ENCODE measurements around the gene DYNC2LI1.

Gene DYNC2LI1

DNA sequence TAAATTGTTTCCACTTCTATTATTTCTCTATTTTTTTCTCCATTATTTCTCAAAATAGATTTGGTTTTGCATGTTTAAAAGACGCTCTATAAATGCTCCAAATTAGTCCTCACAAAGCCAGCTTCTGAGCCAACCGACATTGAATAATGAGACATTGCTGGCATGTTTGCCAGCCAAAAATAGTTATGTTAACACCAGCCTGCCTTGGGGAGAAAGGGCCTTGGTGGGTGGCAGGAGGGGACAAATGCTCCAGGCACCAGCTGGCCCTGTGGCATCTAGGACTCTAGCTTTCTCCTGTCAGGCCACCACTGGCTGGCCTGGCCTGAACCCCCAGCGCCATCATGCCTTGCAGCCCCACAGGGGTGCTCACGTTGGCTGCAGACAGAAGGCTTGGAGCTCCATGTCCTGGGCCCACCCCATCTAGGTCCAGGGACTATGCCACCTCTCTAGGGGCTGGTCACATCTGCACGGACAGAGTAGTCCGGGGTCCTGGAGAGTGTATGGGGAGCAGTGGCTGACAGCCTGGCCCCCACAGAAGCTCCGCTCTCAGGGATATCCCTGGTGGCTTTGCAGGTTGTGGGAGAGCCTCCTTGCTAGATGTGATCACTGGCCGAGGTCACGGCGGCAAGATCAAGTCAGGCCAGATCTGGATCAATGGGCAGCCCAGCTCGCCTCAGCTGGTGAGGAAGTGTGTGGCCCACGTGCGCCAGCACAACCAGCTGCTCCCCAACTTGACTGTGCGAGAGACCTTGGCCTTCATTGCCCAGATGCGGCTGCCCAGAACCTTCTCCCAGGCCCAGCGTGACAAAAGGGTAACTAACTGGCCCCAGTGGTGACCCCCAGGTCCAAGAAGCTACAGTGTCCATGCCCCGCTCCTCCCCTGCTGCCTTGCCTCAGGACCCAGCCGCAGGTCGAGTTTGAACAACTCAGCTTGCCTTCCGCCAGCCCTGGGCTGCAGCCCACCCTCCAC is 77.5 kb downstream of the DYNC2LI1 start:
- no peak for DNase-seq

DNA sequence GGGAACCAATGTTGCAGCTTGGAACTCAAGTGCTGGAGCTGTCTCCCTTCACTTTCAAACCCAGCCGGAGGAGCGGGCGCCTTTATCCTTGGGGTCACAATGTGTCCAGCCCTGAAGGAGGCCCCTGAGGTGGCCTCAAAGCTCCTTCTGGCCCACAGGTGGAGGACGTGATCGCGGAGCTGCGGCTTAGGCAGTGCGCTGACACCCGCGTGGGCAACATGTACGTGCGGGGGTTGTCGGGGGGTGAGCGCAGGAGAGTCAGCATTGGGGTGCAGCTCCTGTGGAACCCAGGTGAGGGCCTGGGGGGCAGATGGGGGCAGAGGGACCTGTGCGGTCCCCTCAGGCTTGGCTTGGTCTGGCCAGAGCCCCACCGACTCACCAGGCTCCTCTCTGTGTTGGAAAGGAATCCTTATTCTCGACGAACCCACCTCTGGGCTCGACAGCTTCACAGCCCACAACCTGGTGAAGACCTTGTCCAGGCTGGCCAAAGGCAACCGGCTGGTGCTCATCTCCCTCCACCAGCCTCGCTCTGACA is 78.4 kb downstream of the DYNC2LI1 start:
- DNase-seq, result no peak

DNA sequence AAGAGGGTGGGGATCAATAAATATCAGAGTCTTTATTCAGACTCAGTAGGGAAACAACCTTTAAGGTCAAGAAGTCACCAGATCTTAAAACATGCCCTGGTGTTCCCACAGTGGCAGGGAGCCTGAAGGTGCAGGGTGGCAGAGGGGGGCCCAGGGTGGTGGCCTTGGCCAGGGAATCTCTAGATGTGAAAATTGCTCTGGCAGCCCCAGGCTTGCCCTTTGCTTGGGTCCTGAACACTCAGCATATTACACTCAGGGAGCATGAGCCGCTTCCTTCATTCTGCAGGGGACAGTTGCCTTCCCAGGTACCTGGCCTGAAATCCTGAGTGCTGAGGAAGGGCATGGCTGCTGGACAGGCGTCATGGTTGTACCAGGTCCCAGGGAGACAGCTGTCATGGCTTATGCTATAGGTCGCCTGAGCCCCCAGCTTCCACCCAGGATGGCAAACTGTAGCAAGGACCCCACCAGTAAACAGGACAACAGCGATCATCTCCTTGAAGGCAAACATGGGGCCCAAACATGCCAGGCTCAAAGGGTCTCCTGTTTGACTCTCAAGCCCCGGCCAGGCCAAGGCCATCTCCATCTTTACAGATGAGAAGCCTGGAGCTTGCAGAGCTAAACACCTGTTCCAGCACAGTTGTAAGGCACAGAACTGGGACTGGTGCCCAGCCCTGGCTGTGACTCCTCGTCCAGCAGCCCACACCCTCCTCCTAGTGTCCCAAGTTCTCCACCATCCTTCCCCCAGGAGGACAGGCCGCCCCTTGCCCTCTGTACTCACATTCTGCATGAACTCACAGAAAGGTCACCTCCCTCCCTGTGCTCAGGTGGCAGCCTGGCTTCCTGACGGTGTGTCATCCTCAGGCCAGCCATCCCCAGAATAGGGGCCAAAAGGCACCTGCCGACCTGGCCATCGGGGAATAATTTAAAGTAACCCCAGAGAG is 79.6 kb downstream of the DYNC2LI1 start:
- no peak for DNase-seq

DNA sequence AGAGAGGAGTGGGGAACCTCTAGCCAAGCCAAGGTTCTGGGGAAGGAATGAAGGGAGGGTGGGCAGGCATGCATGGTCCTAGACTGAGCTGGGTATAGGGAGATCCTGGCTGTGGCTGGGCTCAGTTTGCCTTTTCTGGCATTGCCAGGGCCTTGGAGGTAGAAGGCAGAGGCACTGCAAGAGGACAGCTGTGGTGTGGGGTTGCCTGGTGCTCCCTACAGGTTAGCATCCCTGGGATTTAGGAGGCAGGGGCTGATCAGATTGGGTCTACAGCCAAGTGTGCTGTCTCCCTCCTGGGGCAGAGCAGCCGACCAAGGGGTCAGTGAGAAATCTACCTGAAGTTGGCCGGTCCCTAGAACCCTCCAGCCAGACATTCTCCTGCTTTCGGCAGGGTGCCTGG is 80.8 kb downstream of the DYNC2LI1 start:
- no peak for DNase-seq

DNA sequence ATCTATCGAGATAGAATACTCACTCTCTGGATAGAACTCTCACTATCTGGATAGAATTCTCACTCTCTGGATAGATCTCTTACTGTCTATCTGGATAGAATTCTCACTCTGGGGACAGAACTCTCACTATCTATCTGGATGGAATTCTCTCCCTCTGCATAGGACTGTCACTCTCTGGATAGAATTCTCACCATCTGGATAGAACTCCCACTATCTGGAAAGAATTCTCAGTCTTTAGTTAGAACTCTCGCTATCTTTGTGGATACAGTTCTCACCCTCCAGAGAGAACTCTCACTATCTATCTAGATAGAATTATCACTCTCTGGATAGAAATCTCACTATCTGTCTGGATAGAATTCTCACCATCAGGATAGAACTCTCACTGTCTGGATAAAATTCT is 81.5 kb downstream of the DYNC2LI1 start:
- DNase-seq, result no peak

Measured in CD4-positive, alpha-beta T cell treated with Interleukin-6 for 4 hours (primary cell).